GM18909 (cell line): ENCODE results near the gene CCDC167.

Source experiments
- ATAC-seq: cut with Tn5 transposase; IDR thresholded peaks from one replicate; pipeline ENCODE4 v1.9.1; 2021; ENCODE audit warnings: mild to moderate bottlenecking; ENCODE audit not compliant: unreplicated experiment, poor library complexity

CCDC167 gene

DNA sequence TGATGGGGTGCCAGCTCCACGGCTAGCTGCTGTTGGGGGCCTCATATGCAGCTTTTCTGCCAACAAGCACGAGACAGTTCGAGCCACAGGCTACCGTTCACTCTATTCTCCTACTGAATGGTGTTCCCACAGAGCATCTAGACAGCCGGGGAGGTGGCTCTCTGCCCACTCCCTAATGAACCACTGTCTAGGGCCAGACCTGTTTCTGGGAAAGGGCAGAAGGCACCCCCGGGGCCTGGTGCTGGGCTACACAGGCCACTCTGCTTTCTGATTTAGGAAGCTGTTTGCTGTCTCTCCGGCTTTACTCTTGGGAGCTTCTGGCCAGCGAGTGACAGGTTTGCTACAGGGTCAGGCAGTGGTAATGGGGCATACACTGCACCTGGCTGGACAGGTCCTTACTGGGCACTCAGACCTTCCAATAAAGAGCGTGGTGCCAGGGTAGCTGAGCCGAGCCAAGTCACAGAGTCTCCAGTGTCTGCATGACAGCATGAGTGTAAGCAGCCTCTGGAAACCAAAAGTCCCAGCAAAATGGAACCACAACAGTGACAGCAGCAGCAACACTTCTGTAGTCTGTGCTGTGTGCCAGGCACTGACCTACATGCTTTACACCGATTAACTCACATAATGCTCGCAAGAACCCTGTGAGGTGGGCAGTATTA lies 8.4 kb downstream of the CCDC167 start:
- no peak for ATAC-seq

- ATAC-seq = no peak
Measured at GRCh38 chr6:37490536-37491170, 9.0 kb downstream of the CCDC167 start.

DNA sequence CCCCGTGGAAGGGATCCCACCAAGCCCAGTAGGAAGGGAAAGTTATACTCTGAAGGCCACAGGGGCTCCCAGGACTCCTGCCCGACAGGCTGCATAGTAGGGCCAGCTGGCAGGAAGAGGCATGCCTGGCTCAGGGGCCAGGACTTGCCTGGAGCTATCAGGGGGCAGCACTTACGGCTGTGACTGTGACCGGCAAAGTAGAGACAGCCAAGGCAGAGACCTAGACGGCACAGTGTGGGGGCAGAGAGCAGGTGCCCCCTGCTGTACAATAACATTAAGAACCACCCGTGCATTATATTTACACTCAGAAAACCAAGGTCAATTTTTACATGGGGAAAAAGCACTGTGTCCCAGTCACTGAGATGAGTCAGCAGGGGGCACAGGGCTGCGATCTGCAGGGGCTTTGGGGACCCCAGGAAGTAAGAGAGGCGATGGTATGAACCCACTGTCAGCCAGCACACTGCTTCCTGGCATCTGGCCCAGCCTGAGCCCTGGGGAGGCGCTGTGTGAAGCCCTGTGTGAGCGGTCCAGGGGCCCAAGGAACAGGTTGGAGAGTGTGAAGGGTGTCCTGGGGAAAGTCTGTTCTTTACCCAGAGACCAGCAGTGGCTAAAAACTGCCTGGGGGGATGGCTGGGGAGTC lies 9.9 kb downstream of the CCDC167 start:
- ATAC-seq = no peak

- no peak for ATAC-seq
Measured at GRCh38 chr6:37488476-37488875, 11.2 kb downstream of the CCDC167 start.

GRCh38 chr6:37487591-37488380 lies 11.9 kb downstream of the CCDC167 start:
- no peak for ATAC-seq

- no peak for ATAC-seq
Measured at GRCh38 chr6:37486121-37486839, 13.4 kb downstream of the CCDC167 start.

DNA sequence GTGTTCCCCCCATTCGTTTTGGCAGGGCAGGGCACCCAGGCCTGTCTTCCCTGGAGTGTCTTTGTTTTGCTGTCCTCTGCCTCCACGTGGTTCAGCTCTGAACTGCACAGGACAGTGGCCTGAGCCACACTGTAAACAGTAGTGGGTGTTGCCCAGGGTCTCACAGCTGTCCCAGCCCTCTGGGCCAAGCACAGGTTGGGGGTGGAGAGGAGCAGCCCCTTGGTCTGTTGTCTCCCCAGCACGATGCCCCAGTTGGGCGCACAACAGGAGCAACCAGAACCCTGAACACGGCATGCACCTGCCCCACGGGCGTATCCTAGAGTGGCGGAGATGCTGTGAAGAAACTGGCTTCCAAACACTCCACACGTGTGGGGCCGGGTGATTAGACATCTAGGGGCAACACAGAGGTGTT lies 14.4 kb downstream of the CCDC167 start:
- ATAC-seq = no peak

DNA sequence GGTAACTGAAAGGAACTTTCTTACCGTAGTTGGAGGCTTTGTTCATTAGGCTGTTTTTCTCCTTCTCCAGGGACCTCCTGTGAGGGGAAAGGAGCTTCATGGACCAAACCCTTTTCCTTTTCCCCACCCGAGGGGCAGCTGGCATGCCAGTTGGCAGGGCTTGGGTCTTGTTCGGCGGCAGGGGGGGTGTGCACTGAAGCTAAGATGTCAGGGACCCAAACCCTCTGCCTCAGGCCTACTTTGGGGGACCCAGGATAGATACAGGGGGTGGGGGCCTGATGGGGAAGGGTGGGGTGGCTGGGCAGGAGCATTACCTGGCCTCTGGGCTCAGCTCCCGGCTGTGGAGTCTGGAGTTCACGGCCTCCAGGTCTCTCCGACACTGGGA lies 14.9 kb downstream of the CCDC167 start:
- no peak for ATAC-seq

DNA sequence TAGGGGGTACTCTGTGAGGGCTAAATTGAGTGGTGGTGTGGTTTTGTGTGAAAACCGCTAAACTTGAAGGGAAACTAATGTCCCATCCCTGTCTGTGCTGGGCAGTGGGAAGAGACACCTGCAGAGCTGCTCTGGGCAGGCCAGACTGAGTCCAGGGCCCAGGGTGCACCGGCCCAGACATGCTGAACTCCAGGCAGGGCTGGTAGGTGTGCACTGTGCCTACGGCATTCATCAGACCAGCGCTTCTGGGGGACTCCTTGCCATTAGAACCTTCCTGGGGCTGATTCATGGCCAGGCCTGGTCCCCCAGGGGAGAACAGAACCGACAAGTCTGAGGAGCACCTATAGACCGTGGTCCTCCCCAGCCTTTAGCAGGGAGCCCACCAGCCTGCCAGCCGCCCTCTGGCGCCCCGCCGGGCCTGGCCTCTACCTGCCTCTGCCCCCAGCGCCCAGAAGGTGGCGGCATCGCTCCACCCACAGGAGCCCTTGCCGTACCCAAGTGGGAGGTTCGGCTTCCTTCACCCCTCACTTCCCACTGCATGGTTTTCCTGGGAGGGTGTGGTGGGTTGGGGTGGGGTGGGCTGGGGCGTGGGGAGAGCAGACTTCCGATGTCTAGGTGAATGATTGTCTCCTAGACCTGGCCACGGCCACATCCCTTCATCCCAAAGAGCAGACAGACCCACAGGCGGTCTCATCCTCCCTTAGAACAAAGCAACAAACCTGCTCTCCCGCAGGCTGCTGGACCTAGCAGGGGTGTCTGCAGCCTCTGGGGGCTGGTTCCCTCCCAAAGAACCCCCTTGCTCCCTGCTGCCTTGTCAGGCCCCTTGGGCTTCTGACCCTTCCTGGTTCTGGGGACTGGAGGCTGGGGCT lies 15.5 kb downstream of the CCDC167 start:
- ATAC-seq = no peak

GRCh38 chr6:37483252-37483901 lies 16.3 kb downstream of the CCDC167 start:
- no peak for ATAC-seq

DNA sequence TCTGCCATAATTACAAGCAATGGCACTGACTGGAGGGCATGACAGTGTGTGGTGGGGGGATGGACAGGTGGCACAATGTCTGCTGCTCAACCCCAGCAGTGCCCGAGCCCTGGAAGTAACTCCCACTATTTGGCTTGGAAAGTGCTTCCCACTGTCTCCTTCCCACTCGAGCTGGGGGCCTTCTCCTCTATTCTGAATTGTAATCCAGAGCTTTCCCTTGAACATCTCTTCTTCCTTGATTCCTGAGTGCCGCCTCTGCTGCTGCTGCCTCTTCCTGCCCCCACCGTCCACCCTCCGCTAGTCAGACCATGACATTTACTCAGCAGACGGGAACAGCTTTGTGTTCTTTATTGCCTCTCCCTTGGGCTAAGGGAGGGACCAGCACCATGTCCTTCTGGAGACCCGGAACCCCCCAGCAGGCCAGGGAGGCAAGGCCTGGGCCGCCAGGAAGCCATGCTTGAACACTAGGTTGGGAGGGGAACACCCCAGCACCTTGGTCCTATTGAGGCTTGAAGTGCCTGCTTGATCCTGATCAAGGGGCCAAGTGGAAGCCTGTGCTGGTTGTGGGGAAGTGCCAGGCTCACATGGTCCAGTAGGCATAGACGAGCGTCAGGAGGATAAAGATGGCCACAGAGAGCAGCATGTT lies 17.0 kb downstream of the CCDC167 start:
- ATAC-seq = no peak

DNA sequence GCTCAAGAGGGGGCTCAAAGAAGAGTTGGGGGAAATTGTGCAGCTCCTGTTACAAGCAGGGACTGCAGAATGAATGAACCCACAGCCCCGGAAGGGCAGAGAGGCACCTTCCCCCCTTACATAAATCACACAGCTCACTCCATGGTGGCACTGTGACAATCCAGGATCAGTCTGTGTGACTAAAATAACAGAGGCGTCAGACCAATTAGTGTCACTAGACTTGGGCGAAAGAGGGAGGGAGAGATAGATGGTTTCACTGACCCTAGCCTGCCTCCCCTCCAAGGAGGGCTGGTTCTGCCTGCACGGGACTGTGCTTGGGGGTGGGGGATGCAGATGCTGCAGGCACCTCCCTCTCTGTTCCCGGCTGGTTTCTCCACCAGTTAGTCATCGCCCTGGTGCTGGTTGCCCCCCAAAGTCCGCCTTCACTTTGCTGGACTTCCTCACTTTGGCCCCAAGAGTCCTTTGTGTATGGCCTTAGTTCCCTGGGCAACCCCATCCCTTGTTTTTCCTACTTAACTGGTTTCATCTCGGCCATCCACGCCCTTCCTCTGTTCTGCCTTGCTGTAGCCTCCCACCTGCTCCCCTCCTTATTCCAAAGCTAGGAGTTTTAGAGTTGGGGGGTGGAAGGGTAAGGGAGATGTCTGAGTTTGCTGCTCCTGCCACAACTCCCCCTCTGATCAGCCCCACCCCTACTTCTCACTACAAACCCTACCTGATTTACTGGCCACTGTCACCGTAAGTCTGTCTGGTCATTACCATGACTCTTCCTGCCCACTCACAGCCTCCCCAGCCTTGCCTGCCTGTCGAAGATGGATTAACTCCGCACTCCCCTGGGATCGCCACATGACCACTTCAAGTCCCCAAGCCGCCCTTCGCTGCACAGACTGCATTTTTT lies 17.7 kb downstream of the CCDC167 start:
- ATAC-seq = no peak

GRCh38 chr6:37480951-37481534 lies 18.6 kb downstream of the CCDC167 start:
- no peak for ATAC-seq

DNA sequence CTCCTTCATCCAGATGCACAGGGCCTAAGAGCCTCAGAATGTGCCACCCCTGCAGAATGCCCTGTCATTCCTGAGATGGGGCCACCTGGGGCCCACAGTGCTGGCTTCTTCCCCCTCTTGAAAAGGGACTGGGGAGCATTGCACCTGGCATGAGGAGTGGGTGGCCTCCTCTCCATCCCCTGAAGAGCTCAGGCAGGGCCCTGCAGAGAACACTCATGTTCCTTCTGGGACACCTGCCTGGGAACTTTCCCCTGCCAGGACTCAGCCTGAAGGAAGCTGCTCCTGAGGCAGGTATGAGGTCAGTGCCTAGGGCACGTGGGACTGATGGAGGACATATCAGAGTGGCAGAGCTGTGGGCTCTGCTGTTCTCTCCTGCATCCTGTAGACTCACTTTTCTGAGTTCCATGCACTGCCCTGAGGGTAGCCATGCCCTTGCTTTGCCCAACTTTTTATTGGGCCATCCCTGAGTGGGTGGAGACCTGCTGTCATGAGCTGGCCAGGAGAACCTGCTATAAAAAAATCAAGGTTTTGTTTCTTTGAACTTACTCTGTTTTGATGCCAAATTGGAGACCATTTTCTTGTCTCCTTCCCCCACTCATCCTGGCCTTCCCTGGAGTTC lies 19.5 kb downstream of the CCDC167 start:
- no peak for ATAC-seq

DNA sequence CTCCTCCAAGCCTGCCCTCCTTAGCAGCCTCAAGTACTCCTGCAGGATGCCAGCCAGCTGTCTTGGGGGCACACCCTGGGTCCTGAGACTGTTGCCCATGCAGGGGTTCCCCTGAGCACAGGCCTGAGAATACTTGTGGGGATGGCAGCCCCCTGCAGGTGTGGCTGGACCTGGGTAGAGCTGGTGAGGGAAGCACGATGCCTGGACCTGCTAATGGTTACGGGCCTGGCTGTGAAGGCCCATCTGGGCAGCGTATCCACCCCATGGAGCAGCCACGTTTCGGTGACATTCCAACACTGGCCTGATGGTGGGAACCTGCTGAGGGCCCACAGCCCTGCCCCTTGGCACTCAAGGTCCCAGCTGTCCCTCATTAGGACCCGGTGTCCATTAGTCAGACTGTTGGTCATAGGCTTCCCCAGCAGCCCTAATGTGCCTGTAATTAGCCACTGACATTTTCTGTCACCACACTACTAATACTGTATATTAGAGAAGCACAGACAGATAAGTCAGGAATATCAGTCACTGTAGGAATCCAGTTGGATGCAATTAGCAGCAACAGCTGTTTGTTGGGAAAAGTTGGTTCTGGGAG lies 20.3 kb downstream of the CCDC167 start:
- no peak for ATAC-seq

DNA sequence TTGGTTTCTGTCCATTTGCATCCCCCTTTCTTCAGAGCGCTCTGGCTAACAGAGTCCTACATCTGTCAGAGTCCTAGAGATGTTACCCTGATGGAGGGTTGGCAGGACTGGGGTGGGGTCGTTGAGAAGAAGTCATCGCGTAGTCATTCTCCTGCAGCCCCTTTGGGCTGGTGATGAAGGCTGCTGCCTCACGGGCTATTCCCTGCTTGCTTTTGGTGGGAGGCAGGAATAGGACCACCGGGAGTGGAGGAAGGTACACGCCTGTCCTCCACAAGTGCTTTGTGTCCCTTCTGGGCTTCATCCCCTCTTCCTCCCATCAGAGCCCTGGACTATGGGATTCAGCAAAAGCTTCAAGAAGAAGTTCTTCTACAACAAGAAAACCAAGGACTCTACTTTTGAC lies 20.9 kb downstream of the CCDC167 start:
- ATAC-seq = no peak
